Measurements from ENCODE around the gene C3orf18. TPM values are rescaled to one million over a fixed set of nuclear protein-coding genes. Genes with fewer than 3 reads are reported as not detected.

The C3orf18 gene
- polyA plus RNA-seq, 1 donor from 2014 or later: 39.9 TPM

DNA sequence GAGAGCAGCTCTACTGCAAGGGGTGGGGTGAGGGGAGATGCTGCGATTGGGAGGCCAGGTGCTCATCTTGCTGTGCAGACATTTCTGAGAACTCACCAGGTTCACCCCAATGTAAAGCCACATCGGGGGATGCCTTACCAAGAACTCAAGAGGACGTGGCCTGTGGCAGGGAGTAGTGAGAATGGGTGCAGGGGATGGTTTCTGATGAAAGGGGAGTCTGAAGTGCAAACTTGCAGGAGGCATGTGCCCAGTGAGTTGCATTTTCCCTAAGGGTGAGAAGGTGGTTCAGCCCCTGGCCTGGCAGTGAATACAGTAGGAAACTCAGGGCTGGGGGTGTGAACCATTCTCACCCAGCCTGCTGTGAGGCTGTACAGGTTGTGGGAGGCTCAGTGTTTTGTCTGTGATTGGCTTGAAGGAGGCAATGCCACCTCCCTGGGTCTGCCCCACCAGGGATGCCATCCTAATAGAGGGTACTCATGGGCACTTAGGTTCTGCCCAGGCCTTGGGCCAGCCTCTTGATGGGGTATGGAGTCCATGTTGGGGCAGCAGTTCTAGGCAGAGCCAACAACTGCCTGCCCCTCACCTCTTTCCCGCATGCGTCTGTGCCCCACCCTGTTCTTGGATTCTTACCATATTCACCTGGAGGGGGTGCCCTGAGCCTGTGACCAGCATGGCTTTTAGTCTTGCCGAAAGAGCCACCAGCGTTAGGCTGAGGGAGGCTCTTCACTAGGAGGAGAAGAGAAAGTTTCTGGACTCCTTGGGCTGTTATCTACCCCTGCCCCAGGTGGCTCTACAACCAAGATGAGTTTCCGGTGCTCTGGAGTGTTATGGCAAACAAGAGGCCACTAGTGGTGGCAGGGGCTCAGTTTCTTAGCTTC lies 6.3 kb upstream of the C3orf18 start:
- no peak for TF ChIP-seq SMC3 (conservative IDR thresholded peaks at IDR 0.05; ENCODE audit: poor library complexity)
- no peak overlapping the region for H3K9ac ChIP-seq (ENCODE audit: low read length)
- H3K36me3 ChIP-seq (ENCODE audit: insufficient read depth, low read length): no peaks in the 10 kb centered on the region
- H3K79me2 ChIP-seq (replicated peaks; ENCODE audit: insufficient read depth, low read length): no peaks in the 10 kb centered on the region
- no peak overlapping the region for H3K4me3 ChIP-seq (ENCODE audit: low read length)
- no peaks in the 10 kb centered on the region for H3F3A ChIP-seq (ENCODE audit: insufficient read depth, low read length, poor library complexity, severe bottlenecking)
- no peak overlapping the region for H3K4me2 ChIP-seq (ENCODE audit: low read length)
- H3K27me3 ChIP-seq (ENCODE audit: insufficient read depth, low read depth, low read length): no peaks in the 10 kb centered on the region
- no peak overlapping the region for H2AFZ ChIP-seq (ENCODE audit: low read depth, low read length)
- H3K9me3 ChIP-seq (ENCODE audit: low read length): no peaks in the 10 kb centered on the region
- H4K20me1 ChIP-seq (ENCODE audit: insufficient read depth): no peaks in the 10 kb centered on the region
- no peak overlapping the region for H3K27ac ChIP-seq (ENCODE audit: low read length)
- no peaks in the 10 kb centered on the region for H3K9me2 ChIP-seq (ENCODE audit: insufficient read depth, low read length)

DNA sequence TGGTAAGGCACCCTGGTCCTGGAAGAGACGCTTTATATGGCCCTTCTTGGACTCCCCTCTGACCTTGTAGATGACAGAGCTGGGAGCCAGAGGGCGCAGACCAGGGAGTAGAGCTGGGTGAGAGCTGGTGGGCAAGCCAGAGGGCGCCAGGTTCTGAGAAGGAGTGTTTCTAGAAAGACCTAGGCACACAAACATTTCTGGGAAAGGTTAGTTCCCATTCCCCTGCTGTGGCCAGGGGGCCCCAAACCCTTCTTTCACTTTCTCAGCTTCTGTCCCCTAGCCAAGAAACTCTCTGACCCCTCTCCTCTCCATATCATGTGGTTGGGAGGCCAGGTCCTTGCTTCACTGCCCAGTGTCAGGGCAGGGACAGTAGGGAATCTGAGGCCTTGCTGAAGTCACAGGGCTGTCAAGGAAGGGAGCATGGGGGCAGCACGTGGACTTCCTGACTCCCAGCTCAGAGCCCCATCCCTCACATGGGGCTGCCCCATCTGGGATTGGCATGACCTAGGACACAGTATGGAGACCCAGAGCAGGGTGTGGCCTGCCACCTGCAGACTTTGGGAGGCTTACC lies 5.3 kb upstream of the C3orf18 start:
- no peak overlapping the region for H2AFZ ChIP-seq (ENCODE audit: low read depth, low read length)
- H3K4me2 ChIP-seq (ENCODE audit: low read length): no peak overlapping the region
- no peaks in the 10 kb centered on the region for H3K9me2 ChIP-seq (ENCODE audit: insufficient read depth, low read length)
- no peak overlapping the region for H3K9ac ChIP-seq (ENCODE audit: low read length)
- H3K9me3 ChIP-seq (ENCODE audit: low read length): no peaks in the 10 kb centered on the region
- H4K20me1 ChIP-seq (ENCODE audit: insufficient read depth): no peaks in the 10 kb centered on the region
- H3F3A ChIP-seq (ENCODE audit: insufficient read depth, low read length, poor library complexity, severe bottlenecking): no peaks in the 10 kb centered on the region
- TF ChIP-seq MXI1 (conservative IDR thresholded peaks at IDR 0.05; ENCODE audit: poor library complexity, severe bottlenecking) (no peak), EP300 (conservative IDR thresholded peaks at IDR 0.05; ENCODE audit: poor library complexity, severe bottlenecking) (no peak), TAF1 (IDR thresholded peaks at IDR 0.05; ENCODE audit: low read depth) (no peak), POLR2AphosphoS5 (IDR thresholded peaks at IDR 0.05) (no peak), RAD21 (conservative IDR thresholded peaks at IDR 0.05) (no peak), EZH2 (IDR thresholded peaks at IDR 0.05; ENCODE audit: borderline replicate concordance, insufficient read depth, low read length, poor library complexity, severe bottlenecking) (no peak), SMC3 (conservative IDR thresholded peaks at IDR 0.05; ENCODE audit: poor library complexity) (no peak)
- TF ChIP-seq, protein P1, sequence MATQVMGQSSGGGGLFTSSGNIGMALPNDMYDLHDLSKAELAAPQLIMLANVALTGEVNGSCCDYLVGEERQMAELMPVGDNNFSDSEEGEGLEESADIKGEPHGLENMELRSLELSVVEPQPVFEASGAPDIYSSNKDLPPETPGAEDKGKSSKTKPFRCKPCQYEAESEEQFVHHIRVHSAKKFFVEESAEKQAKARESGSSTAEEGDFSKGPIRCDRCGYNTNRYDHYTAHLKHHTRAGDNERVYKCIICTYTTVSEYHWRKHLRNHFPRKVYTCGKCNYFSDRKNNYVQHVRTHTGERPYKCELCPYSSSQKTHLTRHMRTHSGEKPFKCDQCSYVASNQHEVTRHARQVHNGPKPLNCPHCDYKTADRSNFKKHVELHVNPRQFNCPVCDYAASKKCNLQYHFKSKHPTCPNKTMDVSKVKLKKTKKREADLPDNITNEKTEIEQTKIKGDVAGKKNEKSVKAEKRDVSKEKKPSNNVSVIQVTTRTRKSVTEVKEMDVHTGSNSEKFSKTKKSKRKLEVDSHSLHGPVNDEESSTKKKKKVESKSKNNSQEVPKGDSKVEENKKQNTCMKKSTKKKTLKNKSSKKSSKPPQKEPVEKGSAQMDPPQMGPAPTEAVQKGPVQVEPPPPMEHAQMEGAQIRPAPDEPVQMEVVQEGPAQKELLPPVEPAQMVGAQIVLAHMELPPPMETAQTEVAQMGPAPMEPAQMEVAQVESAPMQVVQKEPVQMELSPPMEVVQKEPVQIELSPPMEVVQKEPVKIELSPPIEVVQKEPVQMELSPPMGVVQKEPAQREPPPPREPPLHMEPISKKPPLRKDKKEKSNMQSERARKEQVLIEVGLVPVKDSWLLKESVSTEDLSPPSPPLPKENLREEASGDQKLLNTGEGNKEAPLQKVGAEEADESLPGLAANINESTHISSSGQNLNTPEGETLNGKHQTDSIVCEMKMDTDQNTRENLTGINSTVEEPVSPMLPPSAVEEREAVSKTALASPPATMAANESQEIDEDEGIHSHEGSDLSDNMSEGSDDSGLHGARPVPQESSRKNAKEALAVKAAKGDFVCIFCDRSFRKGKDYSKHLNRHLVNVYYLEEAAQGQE (IDR thresholded peaks at IDR 0.05; ENCODE audit: borderline replicate concordance): no peak
- TF ChIP-seq, protein P2, sequence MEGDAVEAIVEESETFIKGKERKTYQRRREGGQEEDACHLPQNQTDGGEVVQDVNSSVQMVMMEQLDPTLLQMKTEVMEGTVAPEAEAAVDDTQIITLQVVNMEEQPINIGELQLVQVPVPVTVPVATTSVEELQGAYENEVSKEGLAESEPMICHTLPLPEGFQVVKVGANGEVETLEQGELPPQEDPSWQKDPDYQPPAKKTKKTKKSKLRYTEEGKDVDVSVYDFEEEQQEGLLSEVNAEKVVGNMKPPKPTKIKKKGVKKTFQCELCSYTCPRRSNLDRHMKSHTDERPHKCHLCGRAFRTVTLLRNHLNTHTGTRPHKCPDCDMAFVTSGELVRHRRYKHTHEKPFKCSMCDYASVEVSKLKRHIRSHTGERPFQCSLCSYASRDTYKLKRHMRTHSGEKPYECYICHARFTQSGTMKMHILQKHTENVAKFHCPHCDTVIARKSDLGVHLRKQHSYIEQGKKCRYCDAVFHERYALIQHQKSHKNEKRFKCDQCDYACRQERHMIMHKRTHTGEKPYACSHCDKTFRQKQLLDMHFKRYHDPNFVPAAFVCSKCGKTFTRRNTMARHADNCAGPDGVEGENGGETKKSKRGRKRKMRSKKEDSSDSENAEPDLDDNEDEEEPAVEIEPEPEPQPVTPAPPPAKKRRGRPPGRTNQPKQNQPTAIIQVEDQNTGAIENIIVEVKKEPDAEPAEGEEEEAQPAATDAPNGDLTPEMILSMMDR (IDR thresholded peaks at IDR 0.05; ENCODE audit: poor library complexity, severe bottlenecking): no peak
- no peaks in the 10 kb centered on the region for H3K79me2 ChIP-seq (replicated peaks; ENCODE audit: insufficient read depth, low read length)
- no peaks in the 10 kb centered on the region for H3K36me3 ChIP-seq (ENCODE audit: insufficient read depth, low read length)
- H3K27ac ChIP-seq (ENCODE audit: low read length): no peak overlapping the region
- H3K27me3 ChIP-seq (ENCODE audit: insufficient read depth, low read depth, low read length): no peaks in the 10 kb centered on the region
- H3K4me3 ChIP-seq (ENCODE audit: low read length): no peak overlapping the region

All from neural cell (in vitro differentiated cells).